Testis (tissue), 2 donors: Measurements from ENCODE around the gene HOXB7.

Experiments used
- CTCF ChIP-seq, 3 experiments: fragments of 450-650 bp in 2 of 3; fragments of 200-600 bp in 1 of 3; sonication (generic) in 1 of 3; IDR thresholded peaks; one replicate each; pipeline ENCODE4 v1.5.1; 2016 to 2019; ENCODE audit warnings: antibody characterized with exemption in 3 of 3, mild to moderate bottlenecking in 2 of 3, moderate library complexity in 1 of 3
- POLR2A ChIP-seq: fragments of 450-650 bp; IDR thresholded peaks from one replicate; pipeline ENCODE4 v1.6.1; 2017; ENCODE audit warnings: antibody characterized with exemption, mild to moderate bottlenecking, moderate library complexity

DNA sequence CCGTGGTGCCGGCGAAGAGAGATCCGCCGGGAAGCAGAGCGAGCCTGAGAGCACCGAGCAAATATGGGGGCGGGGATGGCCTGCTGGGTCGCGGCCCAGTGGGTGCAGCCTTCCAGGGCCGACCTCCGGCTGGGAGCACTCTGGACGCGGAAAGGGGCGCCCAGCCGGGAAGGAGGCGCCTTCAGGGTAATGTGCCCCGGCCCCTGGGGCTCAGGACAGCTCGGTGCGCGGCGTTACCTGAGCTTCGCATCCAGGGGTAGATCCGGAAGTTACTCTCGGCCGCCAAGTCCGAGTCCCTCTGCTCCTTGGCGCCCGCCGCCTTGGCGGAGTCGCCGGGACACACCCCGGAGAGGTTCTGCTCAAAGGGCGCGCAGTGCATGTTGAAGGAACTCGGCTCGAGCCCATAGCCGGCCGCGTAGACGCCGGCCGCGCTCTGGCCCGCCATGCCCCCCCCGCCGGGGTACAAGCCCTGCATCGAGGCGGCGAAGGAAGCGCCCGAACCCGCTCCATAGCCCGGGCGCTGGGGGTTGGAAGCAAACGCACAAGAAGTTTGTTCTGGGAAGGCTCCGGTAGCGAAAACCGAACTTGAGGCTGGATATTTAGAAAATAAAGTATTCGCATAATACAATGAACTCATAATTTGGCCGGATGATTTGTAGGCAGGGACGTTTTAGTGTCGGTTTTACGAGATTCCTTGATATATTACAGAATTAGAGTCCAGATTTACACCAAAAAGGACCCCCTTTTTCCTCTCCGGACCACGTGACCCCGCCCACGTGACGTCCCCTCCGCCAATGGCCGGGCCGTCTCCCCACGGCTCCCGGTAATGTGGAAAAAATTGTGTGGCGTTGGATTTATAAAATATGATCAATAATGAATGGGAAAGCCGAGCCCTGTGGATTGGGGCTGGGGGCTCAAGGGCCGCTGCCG lies at the start of gene HOXB7:
- no peak for TF ChIP-seq CTCF (IDR thresholded peaks at IDR 0.05)
- TF ChIP-seq POLR2A: no peak
